ENCODE results near the gene TICAM2. TPM values are rescaled to one million over a fixed set of nuclear protein-coding genes. Genes with fewer than 3 reads are reported as not detected.
A peak's percentile ranks its signal among the peaks of the same experiment; 100 is the strongest.

Gene TICAM2
- total RNA-seq, 2 experiments from 2014 or later = 0.27 to 0.96 TPM

- intact Hi-C loops (cut with micrococcal nuclease) = loop anchor here (5.0 kb wide), 1 partner anchor 80 kb away; no protein-coding TSS in a partner anchor
- Mint-ChIP-seq H3K27me3 (no peaks in the 10 kb centered on the region), H3K9me3 (peaks cover 7% of the 10 kb centered on the region), H3K36me3 (ENCODE audit: low read depth) (peaks cover 72% of the 10 kb centered on the region), H3K4me1 (ENCODE audit: low read depth) (peaks cover 58% of the 10 kb centered on the region), H3K4me3 (peak overlapping the region; percentile 96), H3K27ac (no peak overlapping the region)
- ATAC-seq (no peak), DNase-seq (no peak)
- POLR2A ChIA-PET = no interaction called here
- CTCF ChIA-PET = interaction anchor here (1.5 kb wide), 1 partner anchor 25 kb away, joined by 3 read pairs; no protein-coding TSS in a partner anchor
- no peak for TF ChIP-seq CTCF (IDR thresholded peaks at IDR 0.05)
These were observed 60.2 kb downstream of the TICAM2 start for GRCh38 chr5:115542086-115542485.

DNA sequence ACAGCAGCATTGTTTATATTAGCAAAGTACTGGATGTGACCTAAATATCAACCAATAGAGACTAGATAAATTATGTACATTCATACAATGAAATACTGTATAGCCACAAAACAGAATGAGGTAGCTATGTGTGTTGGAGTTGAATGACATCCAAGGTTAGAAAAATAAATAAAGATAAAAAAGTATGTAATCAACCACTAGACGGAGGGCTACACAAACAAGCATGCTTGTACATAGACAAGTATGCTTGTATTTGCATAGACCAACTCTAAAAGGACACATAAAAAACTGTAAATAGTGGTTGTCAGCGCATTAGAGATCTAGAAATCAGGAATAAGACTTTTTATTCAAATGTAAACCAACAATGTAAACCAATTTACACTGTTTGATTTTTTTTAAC, 60.7 kb downstream of the TICAM2 start:
- intact Hi-C loops (cut with micrococcal nuclease) = loop anchor here (5.0 kb wide), 1 partner anchor 79 kb away; no protein-coding TSS in a partner anchor
- Mint-ChIP-seq H3K27ac (no peak overlapping the region), H3K4me1 (ENCODE audit: low read depth) (peaks cover 63% of the 10 kb centered on the region), H3K36me3 (ENCODE audit: low read depth) (peaks cover 77% of the 10 kb centered on the region), H3K4me3 (peak overlapping the region; percentile 96), H3K27me3 (no peaks in the 10 kb centered on the region), H3K9me3 (peaks cover 7% of the 10 kb centered on the region)
- ATAC-seq (no peak), DNase-seq (no peak)
- CTCF ChIA-PET = no interaction called here
- TF ChIP-seq CTCF (IDR thresholded peaks at IDR 0.05) = no peak
- POLR2A ChIA-PET = no interaction called here

DNA sequence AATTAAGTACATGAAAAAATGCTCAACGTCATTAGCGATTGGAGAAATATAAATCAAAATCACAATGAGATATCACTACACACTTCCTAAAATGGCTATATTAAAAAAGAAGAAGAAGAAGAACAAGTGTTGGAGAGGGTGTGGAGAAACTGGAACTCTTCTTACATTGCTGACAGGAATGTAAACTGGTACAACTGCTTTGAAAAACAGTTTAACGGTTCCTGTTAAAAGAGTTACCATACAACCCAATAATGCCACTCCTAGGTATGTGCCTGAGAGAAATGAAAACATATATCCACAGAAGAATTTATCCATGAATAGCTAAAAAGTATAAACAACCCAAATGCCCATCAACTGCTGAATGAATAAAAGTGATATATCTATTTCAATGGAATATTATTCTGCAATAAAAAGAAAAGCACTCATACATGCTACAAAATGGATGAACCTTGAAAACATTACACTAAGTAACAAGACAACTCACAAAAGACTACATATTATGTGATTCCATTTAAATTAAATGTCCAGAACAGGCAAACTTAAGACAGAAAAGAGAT, 66.7 kb downstream of the TICAM2 start:
- Mint-ChIP-seq H3K36me3 (ENCODE audit: low read depth) (peaks cover 62% of the 10 kb centered on the region), H3K4me3 (no peak overlapping the region), H3K9me3 (no peaks in the 10 kb centered on the region), H3K27me3 (no peaks in the 10 kb centered on the region), H3K4me1 (ENCODE audit: low read depth) (peaks cover 73% of the 10 kb centered on the region), H3K27ac (no peak overlapping the region)
- no peak for TF ChIP-seq CTCF (IDR thresholded peaks at IDR 0.05)
- CTCF ChIA-PET = interaction anchor here (1.8 kb wide), 1 partner anchor 12 kb away, joined by 6 read pairs; no protein-coding TSS in a partner anchor
- intact Hi-C loops (cut with micrococcal nuclease) = no loop called here
- POLR2A ChIA-PET = no interaction called here
- ATAC-seq (no peak), DNase-seq (no peak)

DNA sequence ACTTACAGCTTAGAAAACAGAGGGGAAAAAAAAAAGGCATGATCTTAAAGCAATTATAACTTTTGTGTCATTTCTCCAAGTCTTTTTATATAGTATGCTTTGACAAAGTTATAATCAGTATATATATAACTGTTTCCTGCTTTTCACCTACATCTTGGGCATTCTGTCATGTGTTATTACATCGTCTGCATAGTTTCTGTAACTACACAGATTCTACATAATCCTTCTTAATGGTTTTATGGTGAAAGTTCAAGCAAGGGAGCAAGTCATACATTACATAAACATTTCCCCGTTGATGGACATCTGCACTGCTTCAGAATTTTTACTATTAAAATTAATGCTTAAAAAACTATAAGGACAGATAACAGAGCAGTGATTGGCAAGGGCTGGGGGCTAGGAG, 69.8 kb downstream of the TICAM2 start:
- H3K4me3 Mint-ChIP-seq = no peak overlapping the region
- no peaks in the 10 kb centered on the region for H3K9me3 Mint-ChIP-seq
- no peak for TF ChIP-seq CTCF (IDR thresholded peaks at IDR 0.05)
- ATAC-seq (no peak), DNase-seq (no peak)
- POLR2A ChIA-PET = no interaction called here
- no peaks in the 10 kb centered on the region for H3K27me3 Mint-ChIP-seq
- H3K36me3 Mint-ChIP-seq (ENCODE audit: low read depth) = peaks cover 48% of the 10 kb centered on the region
- no peak overlapping the region for H3K27ac Mint-ChIP-seq
- CTCF ChIA-PET = no interaction called here
- H3K4me1 Mint-ChIP-seq (ENCODE audit: low read depth) = peaks cover 69% of the 10 kb centered on the region
- intact Hi-C loops (cut with micrococcal nuclease) = no loop called here

DNA sequence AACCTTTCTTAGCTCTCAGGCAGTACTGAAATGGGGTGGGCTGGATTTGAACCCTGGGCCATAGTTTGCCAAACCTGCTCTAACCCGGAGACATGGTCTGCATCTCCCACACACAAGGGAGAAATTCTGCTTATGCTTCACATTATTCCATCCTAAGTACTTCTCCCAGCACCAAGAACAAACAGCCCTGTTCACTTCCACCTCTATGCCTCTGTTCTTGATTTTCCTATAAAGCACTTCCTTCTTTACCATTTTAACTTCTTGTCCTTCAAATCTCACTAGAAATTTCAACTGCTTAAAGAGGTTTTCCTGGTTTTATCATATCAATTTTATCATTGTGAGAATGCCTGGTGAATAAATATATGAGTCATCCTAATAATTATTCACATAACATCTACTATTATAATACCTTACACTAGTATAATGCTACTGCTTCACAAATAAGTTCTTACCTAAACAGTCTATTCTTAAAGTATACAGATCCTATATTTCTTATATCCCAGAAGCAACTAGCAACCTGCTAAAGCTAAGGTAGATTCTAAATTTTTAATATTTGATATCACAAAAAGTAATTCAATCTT, 70.4 kb downstream of the TICAM2 start:
- Mint-ChIP-seq H3K27me3 (no peaks in the 10 kb centered on the region), H3K9me3 (no peaks in the 10 kb centered on the region), H3K27ac (no peak overlapping the region), H3K36me3 (ENCODE audit: low read depth) (peaks cover 43% of the 10 kb centered on the region), H3K4me3 (no peak overlapping the region), H3K4me1 (ENCODE audit: low read depth) (peaks cover 63% of the 10 kb centered on the region)
- POLR2A ChIA-PET = no interaction called here
- no peak for TF ChIP-seq CTCF (IDR thresholded peaks at IDR 0.05)
- no peak for DNase-seq
- ATAC-seq = no peak
- CTCF ChIA-PET = interaction anchor here (1.5 kb wide), 1 partner anchor 43 kb away, joined by 3 read pairs; no protein-coding TSS in a partner anchor
- intact Hi-C loops (cut with micrococcal nuclease) = no loop called here

All from activated CD8-positive, alpha-beta T cell treated with anti-CD3 and anti-CD28 coated beads for 36 hours (primary cell).